ENCODE data around the gene CSTA. TPM values are rescaled to one million over a fixed set of nuclear protein-coding genes. Genes with fewer than 3 reads are reported as not detected.

CSTA gene
- total and polyA plus RNA-seq, 2 of the 13 experiments (the other 11 are each of a cell fraction or from before 2014, with no cell fraction given) = 3.9 to 11.0 TPM

DNA sequence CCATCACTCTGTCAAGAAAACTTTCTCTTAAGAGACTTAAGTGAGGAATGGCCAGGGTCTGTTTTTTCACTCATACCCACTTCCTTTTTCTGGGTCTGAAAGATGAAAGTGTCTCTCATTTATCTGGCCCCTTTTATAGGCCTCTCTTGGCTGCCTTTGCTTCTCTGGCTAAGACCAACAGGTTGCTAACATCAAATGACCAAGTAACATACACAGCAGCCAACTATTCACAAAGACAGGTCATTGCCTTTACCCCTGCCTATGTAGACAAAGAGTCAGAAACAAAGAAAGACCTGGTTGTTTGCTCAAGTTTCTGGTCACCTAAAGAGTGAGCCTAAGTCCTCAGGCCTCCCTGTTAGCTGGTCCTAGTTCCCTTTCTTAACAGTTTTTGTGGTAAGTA, 24.0 kb upstream of the CSTA start:
- Histone ChIP-seq H4K20me1 (ENCODE audit: insufficient read depth, low read length) (no peaks in the 10 kb centered on the region), H3K27ac (ENCODE audit: extremely low read length, insufficient read depth, low read length) (no peak overlapping the region), H3K27me3 (ENCODE audit: control insufficient read depth in 1 of 2, insufficient read depth in 2 of 2, low read length in 2 of 2) (no peaks in the 10 kb centered on the region), H3K4me1 (ENCODE audit: insufficient read depth, low read length) (peaks cover 17% of the 10 kb centered on the region), H3K9ac (ENCODE audit: insufficient read depth, low read depth, low read length) (no peak overlapping the region), H3K36me3 (replicated peaks in 1 of 2; ENCODE audit: control insufficient read depth in 1 of 2, insufficient read depth in 2 of 2, low read length in 2 of 2) (no peaks in the 10 kb centered on the region), H3K4me3 (replicated peaks in 1 of 3; ENCODE audit: insufficient read depth in 1 of 3, low read depth in 2 of 3, low read length in 3 of 3) (no peak overlapping the region), H3K79me2 (ENCODE audit: insufficient read depth, low read length) (no peaks in the 10 kb centered on the region), H3K4me2 (ENCODE audit: low read depth, low read length) (no peak overlapping the region), H3K9me3 (ENCODE audit: low read length) (0 out of 2 replicates have a peak, but pooled peaks cover 4% of the 10 kb centered on the region), H2AFZ (ENCODE audit: low read length) (no peak overlapping the region)
- BruUV-seq (replicated peaks) = no TSS peak
- no peak for FAIRE-seq
- no peak for DNase-seq (ENCODE audit: low spot score)
- in situ Hi-C loops (cut with HindIII; ENCODE audit: extremely low pct_ligation_motif_present, low pct_unique_long_range_greater_than_20kb) = no loop called here
- POLR2A ChIA-PET = no interaction called here
- intact Hi-C loops (cut with micrococcal nuclease; ENCODE audit: unreplicated experiment) = loop anchor here (10.0 kb wide), 1 partner anchor 374 kb away; no protein-coding TSS in a partner anchor
- CTCF ChIA-PET (ENCODE audit: low intra/inter-chr PET ratio, low total read pairs) = interaction anchor here (1.7 kb wide), 1 partner anchor 755 kb away, joined by 7 read pairs; the partner anchor contains the start of gene POLQ
- ATAC-seq = no peak
- no peak for TF ChIP-seq PHF21A (CRISPR knock-in tag; IDR thresholded peaks at IDR 0.05)
- TF ChIP-seq ZNF441 (CRISPR knock-in tag; IDR thresholded peaks at IDR 0.05; ENCODE audit: borderline replicate concordance) = no peak
- no peak for TF ChIP-seq ZNF484 (CRISPR knock-in tag; IDR thresholded peaks at IDR 0.05; ENCODE audit: borderline replicate concordance, low read depth)
- TF ChIP-seq HMGA1 (CRISPR knock-in tag; conservative IDR thresholded peaks at IDR 0.05) = no peak
- no peak for TF ChIP-seq ZNF605 (CRISPR knock-in tag; IDR thresholded peaks at IDR 0.05)
- no peak for TF ChIP-seq HMG20A (CRISPR knock-in tag; IDR thresholded peaks at IDR 0.05; ENCODE audit: borderline replicate concordance)
- no peak for TF ChIP-seq ZNF260 (CRISPR knock-in tag; IDR thresholded peaks at IDR 0.05; ENCODE audit: borderline replicate concordance, low read depth)
- TF ChIP-seq, protein P1, sequence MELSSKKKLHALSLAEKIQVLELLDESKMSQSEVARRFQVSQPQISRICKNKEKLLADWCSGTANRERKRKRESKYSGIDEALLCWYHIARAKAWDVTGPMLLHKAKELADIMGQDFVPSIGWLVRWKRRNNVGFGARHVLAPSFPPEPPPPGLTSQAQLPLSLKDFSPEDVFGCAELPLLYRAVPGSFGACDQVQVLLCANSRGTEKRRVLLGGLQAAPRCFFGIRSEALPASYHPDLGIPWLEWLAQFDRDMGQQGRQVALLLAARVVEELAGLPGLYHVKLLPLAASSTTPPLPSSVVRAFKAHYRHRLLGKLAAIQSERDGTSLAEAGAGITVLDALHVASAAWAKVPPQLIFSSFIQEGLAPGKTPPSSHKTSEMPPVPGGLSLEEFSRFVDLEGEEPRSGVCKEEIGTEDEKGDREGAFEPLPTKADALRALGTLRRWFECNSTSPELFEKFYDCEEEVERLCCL (CRISPR knock-in tag; IDR thresholded peaks at IDR 0.05; ENCODE audit: borderline replicate concordance) = no peak
- TF ChIP-seq, protein P2, sequence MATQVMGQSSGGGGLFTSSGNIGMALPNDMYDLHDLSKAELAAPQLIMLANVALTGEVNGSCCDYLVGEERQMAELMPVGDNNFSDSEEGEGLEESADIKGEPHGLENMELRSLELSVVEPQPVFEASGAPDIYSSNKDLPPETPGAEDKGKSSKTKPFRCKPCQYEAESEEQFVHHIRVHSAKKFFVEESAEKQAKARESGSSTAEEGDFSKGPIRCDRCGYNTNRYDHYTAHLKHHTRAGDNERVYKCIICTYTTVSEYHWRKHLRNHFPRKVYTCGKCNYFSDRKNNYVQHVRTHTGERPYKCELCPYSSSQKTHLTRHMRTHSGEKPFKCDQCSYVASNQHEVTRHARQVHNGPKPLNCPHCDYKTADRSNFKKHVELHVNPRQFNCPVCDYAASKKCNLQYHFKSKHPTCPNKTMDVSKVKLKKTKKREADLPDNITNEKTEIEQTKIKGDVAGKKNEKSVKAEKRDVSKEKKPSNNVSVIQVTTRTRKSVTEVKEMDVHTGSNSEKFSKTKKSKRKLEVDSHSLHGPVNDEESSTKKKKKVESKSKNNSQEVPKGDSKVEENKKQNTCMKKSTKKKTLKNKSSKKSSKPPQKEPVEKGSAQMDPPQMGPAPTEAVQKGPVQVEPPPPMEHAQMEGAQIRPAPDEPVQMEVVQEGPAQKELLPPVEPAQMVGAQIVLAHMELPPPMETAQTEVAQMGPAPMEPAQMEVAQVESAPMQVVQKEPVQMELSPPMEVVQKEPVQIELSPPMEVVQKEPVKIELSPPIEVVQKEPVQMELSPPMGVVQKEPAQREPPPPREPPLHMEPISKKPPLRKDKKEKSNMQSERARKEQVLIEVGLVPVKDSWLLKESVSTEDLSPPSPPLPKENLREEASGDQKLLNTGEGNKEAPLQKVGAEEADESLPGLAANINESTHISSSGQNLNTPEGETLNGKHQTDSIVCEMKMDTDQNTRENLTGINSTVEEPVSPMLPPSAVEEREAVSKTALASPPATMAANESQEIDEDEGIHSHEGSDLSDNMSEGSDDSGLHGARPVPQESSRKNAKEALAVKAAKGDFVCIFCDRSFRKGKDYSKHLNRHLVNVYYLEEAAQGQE (IDR thresholded peaks at IDR 0.05; ENCODE audit: borderline replicate concordance in 1 of 2, low read depth in 1 of 2, low read length in 2 of 2) = no peak
- no peak for TF ChIP-seq PHF5A (CRISPR knock-in tag; IDR thresholded peaks at IDR 0.05; ENCODE audit: low read depth, unreplicated experiment)
- TF ChIP-seq REPIN1 (CRISPR knock-in tag; IDR thresholded peaks at IDR 0.05; ENCODE audit: borderline replicate concordance, low read depth) = no peak
- TF ChIP-seq NFYC (CRISPR knock-in tag; IDR thresholded peaks at IDR 0.05) = no peak
- TF ChIP-seq, protein P3, sequence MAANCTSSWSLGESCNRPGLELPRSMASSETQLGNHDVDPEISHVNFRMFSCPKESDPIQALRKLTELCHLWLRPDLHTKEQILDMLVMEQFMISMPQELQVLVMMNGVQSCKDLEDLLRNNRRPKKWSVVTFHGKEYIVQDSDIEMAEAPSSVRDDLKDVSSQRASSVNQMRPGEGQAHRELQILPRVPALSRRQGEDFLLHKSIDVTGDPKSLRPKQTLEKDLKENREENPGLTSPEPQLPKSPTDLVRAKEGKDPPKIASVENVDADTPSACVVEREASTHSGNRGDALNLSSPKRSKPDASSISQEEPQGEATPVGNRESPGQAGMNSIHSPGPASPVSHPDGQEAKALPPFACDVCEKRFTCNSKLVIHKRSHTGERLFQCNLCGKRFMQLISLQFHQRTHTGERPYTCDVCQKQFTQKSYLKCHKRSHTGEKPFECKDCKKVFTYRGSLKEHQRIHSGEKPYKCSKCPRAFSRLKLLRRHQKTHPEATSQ (CRISPR knock-in tag; IDR thresholded peaks at IDR 0.05; ENCODE audit: borderline replicate concordance) = no peak

All from HepG2 (cell line).